ENCODE data around the gene THNSL1. TPM values are rescaled to one million over a fixed set of nuclear protein-coding genes. Genes with fewer than 3 reads are reported as not detected.

Gene THNSL1
- total RNA-seq, 1 experiment from 2014 or later, result 3.0 TPM

GRCh38 chr10:25065761-25066476 is 49.5 kb downstream of the THNSL1 start:
- ATAC-seq (no peak), DNase-seq (ENCODE audit: low read depth, low spot score) (no peak)
- TF ChIP-seq TCF7L2 (IDR thresholded peaks at IDR 0.05; ENCODE audit: low read depth, low read length) (no peak), CTCF (IDR thresholded peaks at IDR 0.05) (no peak), SIN3A (IDR thresholded peaks at IDR 0.05; ENCODE audit: borderline replicate concordance, insufficient read depth, low read depth, low read length) (no peak), POLR2AphosphoS5 (IDR thresholded peaks at IDR 0.05; ENCODE audit: low read depth, low read length) (no peak)
- TF ChIP-seq, protein P1, sequence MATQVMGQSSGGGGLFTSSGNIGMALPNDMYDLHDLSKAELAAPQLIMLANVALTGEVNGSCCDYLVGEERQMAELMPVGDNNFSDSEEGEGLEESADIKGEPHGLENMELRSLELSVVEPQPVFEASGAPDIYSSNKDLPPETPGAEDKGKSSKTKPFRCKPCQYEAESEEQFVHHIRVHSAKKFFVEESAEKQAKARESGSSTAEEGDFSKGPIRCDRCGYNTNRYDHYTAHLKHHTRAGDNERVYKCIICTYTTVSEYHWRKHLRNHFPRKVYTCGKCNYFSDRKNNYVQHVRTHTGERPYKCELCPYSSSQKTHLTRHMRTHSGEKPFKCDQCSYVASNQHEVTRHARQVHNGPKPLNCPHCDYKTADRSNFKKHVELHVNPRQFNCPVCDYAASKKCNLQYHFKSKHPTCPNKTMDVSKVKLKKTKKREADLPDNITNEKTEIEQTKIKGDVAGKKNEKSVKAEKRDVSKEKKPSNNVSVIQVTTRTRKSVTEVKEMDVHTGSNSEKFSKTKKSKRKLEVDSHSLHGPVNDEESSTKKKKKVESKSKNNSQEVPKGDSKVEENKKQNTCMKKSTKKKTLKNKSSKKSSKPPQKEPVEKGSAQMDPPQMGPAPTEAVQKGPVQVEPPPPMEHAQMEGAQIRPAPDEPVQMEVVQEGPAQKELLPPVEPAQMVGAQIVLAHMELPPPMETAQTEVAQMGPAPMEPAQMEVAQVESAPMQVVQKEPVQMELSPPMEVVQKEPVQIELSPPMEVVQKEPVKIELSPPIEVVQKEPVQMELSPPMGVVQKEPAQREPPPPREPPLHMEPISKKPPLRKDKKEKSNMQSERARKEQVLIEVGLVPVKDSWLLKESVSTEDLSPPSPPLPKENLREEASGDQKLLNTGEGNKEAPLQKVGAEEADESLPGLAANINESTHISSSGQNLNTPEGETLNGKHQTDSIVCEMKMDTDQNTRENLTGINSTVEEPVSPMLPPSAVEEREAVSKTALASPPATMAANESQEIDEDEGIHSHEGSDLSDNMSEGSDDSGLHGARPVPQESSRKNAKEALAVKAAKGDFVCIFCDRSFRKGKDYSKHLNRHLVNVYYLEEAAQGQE (IDR thresholded peaks at IDR 0.05; ENCODE audit: insufficient read depth in 1 of 2, low read depth in 2 of 2, low read length in 1 of 2), result no peak
- BruUV-seq (replicated peaks), result no TSS peak
- no peak overlapping the region for H3K27ac ChIP-seq (ENCODE audit: low read length)
- no peaks in the 10 kb centered on the region for H3K27me3 ChIP-seq (ENCODE audit: control insufficient read depth, insufficient read depth, low read length)
- H3K4me1 ChIP-seq (ENCODE audit: control insufficient read depth, insufficient read depth, low read length), result peaks cover 8% of the 10 kb centered on the region; the same call in 1 of the 2 replicates
- in situ Hi-C loops (cut with HindIII; ENCODE audit: low pct_unique_long_range_greater_than_20kb, low sequenced_read_pairs) (no loop called here), intact Hi-C loops (cut with micrococcal nuclease; ENCODE audit: unreplicated experiment) (no loop called here)
- H3K4me3 ChIP-seq (ENCODE audit: low read depth in 2 of 2, low read length in 2 of 2), result no peak overlapping the region
- no peaks in the 10 kb centered on the region for H3K36me3 ChIP-seq (ENCODE audit: control insufficient read depth, insufficient read depth, low read length)
- ChIA-PET POLR2A (no interaction called here), CTCF (interaction anchor here (0.6 kb wide), 1 partner anchor 661 kb away, joined by 19 read pairs; no protein-coding TSS in a partner anchor)
- no peaks in the 10 kb centered on the region for H3K9me3 ChIP-seq (ENCODE audit: control insufficient read depth, insufficient read depth, low read depth, low read length)

- no peaks in the 10 kb centered on the region for H3K27me3 ChIP-seq (ENCODE audit: control insufficient read depth, insufficient read depth, low read length)
- intact Hi-C loops (cut with micrococcal nuclease; ENCODE audit: unreplicated experiment), result no loop called here
- in situ Hi-C loops (cut with HindIII; ENCODE audit: low pct_unique_long_range_greater_than_20kb, low sequenced_read_pairs), result no loop called here
- POLR2A ChIA-PET, result no interaction called here
- no peak overlapping the region for H3K4me3 ChIP-seq (ENCODE audit: low read depth in 2 of 2, low read length in 2 of 2)
- no peaks in the 10 kb centered on the region for H3K4me1 ChIP-seq (ENCODE audit: control insufficient read depth, insufficient read depth, low read length)
- DNase-seq (ENCODE audit: low read depth, low spot score) (no peak), ATAC-seq (no peak)
- no TSS peak for BruUV-seq (replicated peaks)
- no peak for TF ChIP-seq SIN3A (IDR thresholded peaks at IDR 0.05; ENCODE audit: borderline replicate concordance, insufficient read depth, low read depth, low read length)
- TF ChIP-seq CTCF (IDR thresholded peaks at IDR 0.05), result no peak
- no peak for TF ChIP-seq TCF7L2 (IDR thresholded peaks at IDR 0.05; ENCODE audit: low read depth, low read length)
- no peak for TF ChIP-seq POLR2AphosphoS5 (IDR thresholded peaks at IDR 0.05; ENCODE audit: low read depth, low read length)
- TF ChIP-seq, protein P1 (IDR thresholded peaks at IDR 0.05; ENCODE audit: insufficient read depth in 1 of 2, low read depth in 2 of 2, low read length in 1 of 2), result no peak
- CTCF ChIA-PET, result no interaction called here
- no peaks in the 10 kb centered on the region for H3K9me3 ChIP-seq (ENCODE audit: control insufficient read depth, insufficient read depth, low read depth, low read length)
- H3K36me3 ChIP-seq (ENCODE audit: control insufficient read depth, insufficient read depth, low read length), result no peaks in the 10 kb centered on the region
- no peak overlapping the region for H3K27ac ChIP-seq (ENCODE audit: low read length)
Measured at GRCh38 chr10:25068152-25069058, 52.0 kb downstream of the THNSL1 start.

Data from Panc1 (cell line).